Kidney (tissue), 14 donors: Measurements from ENCODE around the gene TIMM29. TPM values are rescaled to one million over a fixed set of nuclear protein-coding genes. Genes with fewer than 3 reads are reported as not detected.

Experiments used
- DNase-seq, 5 donors: peaks; one replicate each; pipeline ENCODE4 v3.0.0-alpha.2; 2013 to 2020
- FAIRE-seq: peaks from 2 replicates; lab custom pipeline; 2012; peaks lifted over from hg19 to GRCh38; lab: Jason Lieb, UNC
- H3K27ac ChIP-seq, 2 donors: one replicate each; pipeline ENCODE4 v1.7.0; 2013; ENCODE audit warnings: low read depth in 2 of 2, low read length in 2 of 2, inconsistent platforms in 1 of 2
- H3K27me3 ChIP-seq: one replicate; pipeline ENCODE4 v1.7.1; 2013; ENCODE audit warnings: low read length, inconsistent platforms; ENCODE audit not compliant: control insufficient read depth, insufficient read depth
- H3K36me3 ChIP-seq, 3 donors: one replicate each; pipeline versions ENCODE4 v1.7.0 to v1.7.1; 2013; ENCODE audit warnings: low read length in 3 of 3, control low read depth in 1 of 3, inconsistent platforms in 1 of 3; ENCODE audit not compliant: insufficient read depth in 3 of 3, control insufficient read depth in 2 of 3
- H3K4me1 ChIP-seq, 3 donors: one replicate each; pipeline versions ENCODE4 v1.7.0 to v1.7.1; 2013; ENCODE audit warnings: low read length in 3 of 3, inconsistent platforms in 1 of 3, low read depth in 1 of 3; ENCODE audit not compliant: control insufficient read depth in 2 of 3, insufficient read depth in 2 of 3
- H3K4me3 ChIP-seq, 3 donors: one replicate each; pipeline versions ENCODE4 v1.7.0 to v1.8.1; 2013; ENCODE audit warnings: low read length in 3 of 3, control low read depth in 1 of 3, inconsistent platforms in 1 of 3
- H3K9ac ChIP-seq, 3 donors: one replicate each; pipeline versions ENCODE4 v1.7.0 to v1.7.1; 2013; ENCODE audit warnings: low read length in 3 of 3, control low read depth in 1 of 3, inconsistent platforms in 1 of 3
- H3K9me3 ChIP-seq, 3 donors: one replicate each; pipeline versions ENCODE4 v1.7.0 to v1.7.1; 2013; ENCODE audit warnings: low read length in 3 of 3, control low read depth in 1 of 3, inconsistent platforms in 1 of 3; ENCODE audit not compliant: control insufficient read depth in 2 of 3, insufficient read depth in 1 of 3
- CTCF ChIP-seq: IDR thresholded peaks from 3 replicates; pipeline ENCODE4 v1.5.1; 2012; ENCODE audit warnings: mild to moderate bottlenecking, moderate library complexity, borderline replicate concordance; ENCODE audit not compliant: insufficient read depth; ENCODE audit errors: extremely low read depth
- intact Hi-C: fragments of 100-400 bp; cut with DNase I; formaldehyde crosslinking; loops from one replicate; pipeline ENCODE4 v1.11.1; 2022
- polyA plus RNA-seq: library from polyadenylated mRNA; stranded (reverse); fragments of 350-450 nt; fragmentation: Illumina TruSeq; extraction: RNeasy Lipid Tissue Mini Kit (QIAGEN cat#74804); gene quantifications from one replicate; pipeline ENCODE4 v1.2.3, GENCODE V29; 2014; ENCODE audit warnings: low read depth, low replicate concordance; ENCODE audit not compliant: insufficient read depth
- total RNA-seq: library from RNA; stranded (reverse); fragmentation: NEBNext Ultra II Directional; extraction: Animal tissue kit (Norgen Biotek cat#: 25700); gene quantifications from one replicate; pipeline ENCODE4 v1.2.1, GENCODE V29; 2021
- donor health status: control.
- donor health status: control.
- donor health status: control.
- donor health status: control.
- donor health status: control.
- donor health status: DM: yes; HTN: yes; CAD: no.
- donor health status: Normal renal cell carcinoma (clear cell type).

TIMM29 gene
- total and polyA plus RNA-seq, 2 donors from 2014 or later: 16.8 to 21.7 TPM

DNA sequence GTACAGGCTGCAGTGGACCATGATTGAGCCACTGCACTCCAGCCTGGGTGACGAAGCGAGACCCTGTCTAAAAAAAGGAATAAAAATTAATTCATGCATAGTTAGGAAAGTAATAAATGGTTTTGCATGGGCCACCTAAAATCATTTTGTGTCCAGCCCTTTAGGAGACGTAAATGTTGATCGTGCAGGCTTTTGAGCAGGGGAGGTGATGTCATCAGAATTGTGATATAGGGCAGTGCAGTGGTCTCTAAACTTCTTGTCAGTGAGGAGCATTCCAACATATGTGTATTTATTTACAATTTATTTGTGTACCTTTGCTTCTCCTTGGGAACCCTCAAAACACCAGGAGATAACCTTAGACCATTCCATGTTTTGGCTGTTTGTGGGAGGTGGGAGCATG is 35.3 kb downstream of the TIMM29 start:
- H3K9ac ChIP-seq: no peak overlapping the region
- peaks cover 0 to 3% (median 0%) of the 10 kb centered on the region in 3 donors for H3K36me3 ChIP-seq
- FAIRE-seq: no peak
- DNase-seq: no peak
- H3K27me3 ChIP-seq: no peaks in the 10 kb centered on the region
- TF ChIP-seq CTCF: no peak
- H3K9me3 ChIP-seq: no peaks in the 10 kb centered on the region
- peak overlapping the region in 1 of 3 donors; percentile 3 for H3K4me3 ChIP-seq
- peaks cover 2 to 20% (median 9%) of the 10 kb centered on the region in 3 donors for H3K4me1 ChIP-seq
- H3K27ac ChIP-seq: no peak overlapping the region
- intact Hi-C loops: no loop called here

GRCh38 chr19:10964903-10965302 is 36.3 kb downstream of the TIMM29 start:
- Histone ChIP-seq H3K36me3 (peaks cover 0 to 3% (median 0%) of the 10 kb centered on the region in 3 donors), H3K9ac (no peak overlapping the region), H3K4me1 (peaks cover 2 to 22% (median 10%) of the 10 kb centered on the region in 3 donors), H3K4me3 (no peak overlapping the region), H3K27ac (no peak overlapping the region), H3K9me3 (no peaks in the 10 kb centered on the region), H3K27me3 (no peaks in the 10 kb centered on the region)
- FAIRE-seq (no peak), DNase-seq (no peak)
- TF ChIP-seq CTCF: no peak
- intact Hi-C loops: no loop called here

- H3K4me1 ChIP-seq: peaks cover 2 to 22% (median 10%) of the 10 kb centered on the region in 3 donors
- no peak for TF ChIP-seq CTCF
- no peak overlapping the region for H3K9ac ChIP-seq
- no peak for FAIRE-seq
- H3K27ac ChIP-seq: no peak overlapping the region
- H3K4me3 ChIP-seq: no peak overlapping the region
- peaks cover 0 to 3% (median 0%) of the 10 kb centered on the region in 3 donors for H3K36me3 ChIP-seq
- DNase-seq: no peak
- no peaks in the 10 kb centered on the region for H3K9me3 ChIP-seq
- H3K27me3 ChIP-seq: no peaks in the 10 kb centered on the region
- intact Hi-C loops: no loop called here
Measured at GRCh38 chr19:10965398-10965797, 36.8 kb downstream of the TIMM29 start.

DNA sequence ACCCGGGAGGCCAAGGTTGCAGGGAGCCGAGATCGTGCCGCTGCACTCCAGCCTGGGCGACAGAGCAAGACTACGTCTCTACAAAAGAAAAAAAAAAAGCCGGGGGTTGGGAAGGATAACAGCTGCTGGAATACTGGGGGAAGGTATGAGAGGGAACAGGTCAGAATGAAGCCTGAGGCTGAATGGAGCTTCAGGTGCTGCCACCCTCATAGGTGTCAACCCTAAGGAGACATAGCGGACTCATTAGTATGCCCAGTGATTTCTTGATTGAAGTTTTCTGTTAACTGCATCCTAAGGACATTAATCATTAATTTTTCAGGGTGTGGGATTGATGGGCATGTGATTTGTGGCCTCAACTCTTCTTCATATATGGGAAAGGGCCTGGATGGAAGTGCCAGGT is 38.2 kb downstream of the TIMM29 start:
- intact Hi-C loops: no loop called here
- DNase-seq (peak in 1 of 5 donors; percentile 19), FAIRE-seq (no peak)
- peaks cover 2 to 22% (median 10%) of the 10 kb centered on the region in 3 donors for H3K4me1 ChIP-seq
- no peaks in the 10 kb centered on the region for H3K9me3 ChIP-seq
- no peak overlapping the region for H3K4me3 ChIP-seq
- no peak for TF ChIP-seq CTCF
- no peaks in the 10 kb centered on the region for H3K27me3 ChIP-seq
- no peak overlapping the region for H3K27ac ChIP-seq
- peaks cover 0 to 3% (median 0%) of the 10 kb centered on the region in 3 donors for H3K36me3 ChIP-seq
- no peak overlapping the region for H3K9ac ChIP-seq
